K562 (cell line): ENCODE measurements around the gene POLD3.

Experiments
- CTBP1 ChIP-seq: fragments of 450-650 bp; IDR thresholded peaks from 2 replicates; pipeline ENCODE4 v1.6.1; 2016; ENCODE audit warnings: borderline replicate concordance
- MYBL2 ChIP-seq, 2 experiments: fragments of 450-650 bp in 1 of 2; sonication (generic) in 1 of 2; formaldehyde crosslinking in 1 of 2; IDR thresholded peaks; 2 replicates each; pipeline versions ENCODE4 v1.6.1 to v1.8.1; 2017 to 2022; ENCODE audit warnings: borderline replicate concordance in 1 of 2, inconsistent platforms in 1 of 2, low read depth in 1 of 2, mild to moderate bottlenecking in 1 of 2, missing genetic modification reagents in 1 of 2, moderate library complexity in 1 of 2
- MYC ChIP-seq, 2 experiments: fragments of 250-450 bp in 1 of 2; sonication (Bioruptor Pico) in 1 of 2; IDR thresholded peaks; 2 replicates each; pipeline versions ENCODE4 v1.5.1 to v1.6.1; 2012 to 2021; ENCODE audit warnings: low read depth in 2 of 2, borderline replicate concordance in 1 of 2, improper control_type of control experiment in 1 of 2, low read length in 1 of 2, mild to moderate bottlenecking in 1 of 2, moderate library complexity in 1 of 2
- NFXL1 ChIP-seq: fragments of 450-650 bp; formaldehyde crosslinking; IDR thresholded peaks from 2 replicates; pipeline ENCODE4 v1.4.0; 2021; ENCODE audit warnings: mild to moderate bottlenecking
- NRF1 ChIP-seq, 2 experiments: fragments of 450-650 bp; IDR thresholded peaks in 1 of 2; conservative IDR thresholded peaks in 1 of 2; 2 replicates each; pipeline ENCODE4 v1.6.1; 2014; ENCODE audit warnings: mild to moderate bottlenecking in 2 of 2
- RFX5 ChIP-seq: IDR thresholded peaks from 2 replicates; pipeline ENCODE4 v1.6.1; 2011; ENCODE audit warnings: low read depth, mild to moderate bottlenecking, improper control_type of control experiment, low read length
- SIN3A ChIP-seq, 2 experiments: fragments of 150-350 bp in 1 of 2; IDR thresholded peaks; 2 replicates each; pipeline ENCODE4 v1.6.1; 2011 to 2016; ENCODE audit warnings: borderline replicate concordance in 2 of 2, low read depth in 2 of 2, low read length in 2 of 2, mild to moderate bottlenecking in 2 of 2, moderate library complexity in 2 of 2; ENCODE audit not compliant: control insufficient read depth in 1 of 2
- TF ChIP-seq, protein P1 (sequence below): sonication (generic); formaldehyde crosslinking; IDR thresholded peaks from 2 replicates; pipeline ENCODE4 v1.9.0; 2022; ENCODE audit warnings: mild to moderate bottlenecking, missing genetic modification reagents
- TF ChIP-seq, protein P2 (sequence below), 2 experiments: fragments of 250-450 bp in 1 of 2; fragments of 450-650 bp in 1 of 2; sonication (Bioruptor Pico) in 1 of 2; IDR thresholded peaks; 2 replicates each; pipeline versions ENCODE4 v1.6.1 to v1.8.0; 2016 to 2021; ENCODE audit warnings: mild to moderate bottlenecking in 2 of 2, moderate library complexity in 2 of 2, missing compliant biosample characterization in 1 of 2, missing genetic modification characterization in 1 of 2
- TF ChIP-seq, protein P3 (sequence below): sonication (generic); formaldehyde crosslinking; IDR thresholded peaks from 2 replicates; pipeline ENCODE4 v1.8.1; 2023; ENCODE audit warnings: mild to moderate bottlenecking, missing genetic modification reagents

DNA sequence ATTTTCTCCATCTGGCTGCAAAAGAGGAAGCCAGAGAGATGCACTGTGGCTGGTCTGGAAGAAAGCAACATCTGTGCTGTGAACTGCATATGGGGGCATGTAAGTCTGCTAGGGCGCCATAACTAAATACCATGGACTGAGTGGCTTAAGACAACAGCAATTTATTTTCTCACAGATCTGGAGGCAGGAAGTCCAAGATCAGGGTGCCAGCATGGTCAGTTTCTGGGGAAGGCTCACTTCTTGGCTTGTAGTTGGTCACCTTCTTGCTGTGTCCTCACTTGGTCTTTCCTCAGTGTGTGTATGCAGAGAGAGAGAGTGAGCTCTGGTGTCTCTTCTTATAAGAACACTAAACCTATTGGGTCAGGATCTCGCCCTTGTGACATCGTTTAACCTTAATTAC, 34.9 kb upstream of the POLD3 start:
- TF ChIP-seq, protein P1, sequence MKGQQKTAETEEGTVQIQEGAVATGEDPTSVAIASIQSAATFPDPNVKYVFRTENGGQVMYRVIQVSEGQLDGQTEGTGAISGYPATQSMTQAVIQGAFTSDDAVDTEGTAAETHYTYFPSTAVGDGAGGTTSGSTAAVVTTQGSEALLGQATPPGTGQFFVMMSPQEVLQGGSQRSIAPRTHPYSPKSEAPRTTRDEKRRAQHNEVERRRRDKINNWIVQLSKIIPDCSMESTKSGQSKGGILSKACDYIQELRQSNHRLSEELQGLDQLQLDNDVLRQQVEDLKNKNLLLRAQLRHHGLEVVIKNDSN (CRISPR knock-in tag) = no peak
- TF ChIP-seq NFXL1 (no peak), MYBL2 (IDR thresholded peaks at IDR 0.05; ENCODE audit: low read depth) (no peak), MYBL2 (CRISPR knock-in tag; IDR thresholded peaks at IDR 0.05; ENCODE audit: borderline replicate concordance) (no peak), CTBP1 (no peak), MYC (IDR thresholded peaks at IDR 0.05; ENCODE audit: low read depth, low read length) (no peak), MYC (CRISPR knock-in tag; IDR thresholded peaks at IDR 0.05; ENCODE audit: borderline replicate concordance, low read depth) (no peak), NRF1 (conservative IDR thresholded peaks at IDR 0.05 in 1 of 2, IDR thresholded peaks at IDR 0.05 in 1 of 2) (no peak), RFX5 (no peak), SIN3A (IDR thresholded peaks at IDR 0.05; ENCODE audit: borderline replicate concordance in 2 of 2, control insufficient read depth in 1 of 2, low read depth in 2 of 2, low read length in 2 of 2) (no peak)
- TF ChIP-seq, protein P2, sequence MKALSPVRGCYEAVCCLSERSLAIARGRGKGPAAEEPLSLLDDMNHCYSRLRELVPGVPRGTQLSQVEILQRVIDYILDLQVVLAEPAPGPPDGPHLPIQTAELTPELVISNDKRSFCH (CRISPR knock-in tag; IDR thresholded peaks at IDR 0.05) = no peak
- TF ChIP-seq, protein P2 (tag; IDR thresholded peaks at IDR 0.05) = no peak
- TF ChIP-seq, protein P3, sequence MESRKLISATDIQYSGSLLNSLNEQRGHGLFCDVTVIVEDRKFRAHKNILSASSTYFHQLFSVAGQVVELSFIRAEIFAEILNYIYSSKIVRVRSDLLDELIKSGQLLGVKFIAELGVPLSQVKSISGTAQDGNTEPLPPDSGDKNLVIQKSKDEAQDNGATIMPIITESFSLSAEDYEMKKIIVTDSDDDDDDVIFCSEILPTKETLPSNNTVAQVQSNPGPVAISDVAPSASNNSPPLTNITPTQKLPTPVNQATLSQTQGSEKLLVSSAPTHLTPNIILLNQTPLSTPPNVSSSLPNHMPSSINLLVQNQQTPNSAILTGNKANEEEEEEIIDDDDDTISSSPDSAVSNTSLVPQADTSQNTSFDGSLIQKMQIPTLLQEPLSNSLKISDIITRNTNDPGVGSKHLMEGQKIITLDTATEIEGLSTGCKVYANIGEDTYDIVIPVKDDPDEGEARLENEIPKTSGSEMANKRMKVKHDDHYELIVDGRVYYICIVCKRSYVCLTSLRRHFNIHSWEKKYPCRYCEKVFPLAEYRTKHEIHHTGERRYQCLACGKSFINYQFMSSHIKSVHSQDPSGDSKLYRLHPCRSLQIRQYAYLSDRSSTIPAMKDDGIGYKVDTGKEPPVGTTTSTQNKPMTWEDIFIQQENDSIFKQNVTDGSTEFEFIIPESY (CRISPR knock-in tag) = no peak
